Activated CD4-positive, CD25-positive, alpha-beta regulatory T cell (primary cell): ENCODE data around the gene HS6ST3.
"Not testable (repeated sequence)": the region's sequence is repeated elsewhere in the genome, so short reads cannot be mapped to it uniquely, and the experiment has no call there.

Experiments used
- DNase-seq, 4 experiments: peaks; one replicate each; lab custom pipeline; 2025; lab: John Stamatoyannopoulos, UW

Gene HS6ST3

DNA sequence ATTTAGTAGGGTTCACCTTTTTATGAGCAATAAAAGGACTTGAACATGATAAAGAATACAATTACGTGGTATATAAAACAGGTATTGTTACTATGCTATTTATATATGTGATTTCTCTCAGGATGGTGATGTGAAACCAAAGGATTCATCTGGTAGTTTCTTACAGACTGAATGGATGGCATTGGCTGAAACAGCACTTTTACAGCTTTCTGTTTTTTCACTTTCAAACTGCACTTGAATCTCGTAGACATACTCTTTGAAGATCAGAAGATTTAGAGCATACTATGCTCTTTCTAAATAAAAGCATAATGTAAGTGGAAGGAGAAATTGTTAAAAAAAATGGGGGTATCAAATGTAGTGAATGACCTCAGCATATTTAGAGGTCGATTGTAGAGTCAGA, 354.8 kb downstream of the HS6ST3 start:
- no peak for DNase-seq

DNA sequence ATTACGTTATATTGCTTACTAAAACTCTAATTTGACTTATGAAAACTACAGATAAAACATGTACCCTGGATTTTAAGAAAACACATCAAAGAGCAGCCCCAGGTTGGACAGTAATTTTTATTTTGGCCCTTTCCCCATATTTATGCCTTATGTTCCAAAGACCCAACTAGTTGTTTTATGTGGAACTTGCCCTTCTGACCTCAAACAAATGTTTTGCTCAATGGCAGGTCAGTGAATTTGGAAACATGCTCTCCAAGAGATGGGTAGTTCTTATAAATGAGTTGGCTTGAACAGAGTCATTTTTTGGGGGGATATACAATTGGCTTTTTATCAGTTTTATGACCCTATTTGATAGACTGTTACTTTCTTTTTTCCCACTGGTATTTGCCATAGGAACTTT, 360.0 kb downstream of the HS6ST3 start:
- no peak for DNase-seq

DNA sequence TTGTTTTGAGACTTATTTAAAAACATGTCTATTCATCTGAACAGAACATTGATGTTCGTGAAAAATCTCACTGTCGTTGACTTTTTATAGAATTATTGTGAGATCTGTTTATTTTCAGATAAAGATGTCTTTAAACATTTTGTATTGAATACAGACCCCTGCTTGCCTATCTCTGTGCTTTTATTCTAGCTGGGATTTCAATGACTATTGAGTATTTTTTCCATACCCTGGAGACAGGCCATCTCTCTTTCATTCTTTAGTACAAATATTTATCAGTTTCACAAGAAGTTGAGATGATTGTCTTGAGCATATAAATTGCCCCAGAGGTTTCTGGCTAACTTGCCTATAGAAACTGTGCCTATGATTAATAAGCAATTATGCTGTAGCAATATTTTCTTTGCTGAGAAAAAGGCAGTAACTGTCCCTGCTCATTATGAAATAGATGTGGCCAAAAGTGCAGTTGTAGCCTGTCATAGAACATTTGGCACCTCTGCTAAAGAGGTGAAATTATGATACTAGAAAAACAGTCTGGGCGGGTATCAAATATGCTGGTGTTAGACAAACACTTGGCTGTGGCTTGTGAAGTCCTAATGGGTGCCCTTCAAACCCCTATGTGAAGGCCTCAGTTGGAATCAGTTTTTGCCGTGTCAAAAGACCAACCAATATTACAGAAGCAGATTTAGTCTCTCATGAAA, 360.6 kb downstream of the HS6ST3 start:
- DNase-seq = no peak

DNA sequence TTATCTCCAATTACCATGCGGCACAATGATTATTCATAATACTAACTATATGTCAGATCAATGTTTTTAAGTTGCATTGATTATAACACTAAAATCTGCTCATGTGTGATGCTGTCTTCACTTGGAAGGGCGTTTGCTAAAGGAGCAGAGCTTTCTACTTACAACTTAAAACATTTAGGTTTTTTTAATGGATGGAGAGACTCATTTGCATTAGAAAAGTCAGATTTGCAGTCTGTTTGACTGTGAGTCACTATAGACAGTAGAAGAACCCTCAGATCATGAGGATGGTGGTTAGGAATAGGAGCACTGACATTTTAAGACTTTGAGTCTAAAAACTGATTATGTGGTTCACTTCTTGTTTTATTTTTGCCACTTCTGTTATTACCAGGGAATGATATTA, 364.6 kb downstream of the HS6ST3 start:
- no peak for DNase-seq

DNA sequence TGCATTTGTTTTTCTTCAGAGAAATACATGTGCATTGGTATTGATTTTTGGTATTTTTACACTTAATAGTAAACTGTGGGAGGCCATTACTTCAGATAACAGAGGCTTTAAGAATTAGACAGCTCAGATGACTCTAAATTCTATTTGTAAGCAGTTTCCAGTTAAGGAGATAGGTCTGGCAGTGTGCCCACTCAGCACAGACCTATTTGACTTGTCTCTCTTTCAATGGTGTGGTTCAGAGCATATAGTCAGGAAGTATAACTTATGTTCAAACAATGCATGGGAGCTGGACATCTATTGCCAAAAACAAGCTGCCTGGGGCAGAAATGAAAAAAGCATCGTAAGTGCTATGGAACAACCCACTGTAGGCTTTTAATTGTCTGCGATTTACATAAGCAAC, 370.7 kb downstream of the HS6ST3 start:
- DNase-seq = no peak

DNA sequence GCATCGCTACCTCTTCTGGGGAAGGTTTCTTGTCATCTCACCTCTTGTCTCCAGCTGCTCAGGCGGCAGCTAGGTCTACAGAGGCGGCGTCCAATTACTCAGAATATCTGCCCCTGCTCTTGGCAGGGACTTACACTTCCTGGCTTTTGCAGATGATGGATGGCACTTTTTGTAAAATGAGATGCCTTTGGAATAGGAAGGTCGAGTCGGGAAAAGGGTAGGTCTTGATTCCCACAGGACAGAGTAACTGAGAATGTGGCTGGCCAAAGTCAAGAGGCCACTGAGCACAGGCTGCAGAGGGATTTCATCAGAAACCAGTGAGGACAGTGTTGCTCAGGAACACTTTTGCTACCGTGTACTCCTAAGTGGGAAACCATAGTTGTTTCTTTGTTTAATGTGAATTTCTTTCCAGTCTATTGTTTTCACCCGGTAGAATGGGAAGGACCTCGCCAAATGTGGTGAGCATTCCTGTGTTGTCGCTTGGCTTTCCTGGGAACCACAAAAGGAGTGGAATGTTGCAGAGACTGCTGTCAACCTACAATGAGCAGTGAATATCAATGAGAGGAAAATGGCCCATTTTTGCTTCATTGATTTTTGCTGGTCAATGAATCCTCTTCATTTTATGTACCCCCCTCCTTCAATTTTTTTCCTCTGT, 383.7 kb downstream of the HS6ST3 start:
- DNase-seq = no peak

DNA sequence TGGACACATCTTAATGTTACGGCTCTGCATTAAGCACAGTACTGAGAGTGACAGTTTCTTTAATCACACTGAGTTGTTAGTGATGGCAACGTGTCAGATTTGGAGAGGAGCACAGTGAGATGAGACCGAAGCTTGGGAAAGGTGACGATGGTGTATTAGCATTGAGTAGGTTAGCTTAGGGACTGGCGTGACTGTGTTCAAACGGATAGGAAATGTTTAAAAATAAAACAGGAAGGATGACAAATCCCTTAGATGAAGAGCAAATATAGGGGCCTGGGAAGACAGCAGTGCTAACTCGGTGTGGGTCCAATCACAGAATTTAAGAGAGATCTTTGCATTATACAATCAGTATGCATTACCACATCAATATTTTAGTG, 384.3 kb downstream of the HS6ST3 start:
- no peak for DNase-seq

DNA sequence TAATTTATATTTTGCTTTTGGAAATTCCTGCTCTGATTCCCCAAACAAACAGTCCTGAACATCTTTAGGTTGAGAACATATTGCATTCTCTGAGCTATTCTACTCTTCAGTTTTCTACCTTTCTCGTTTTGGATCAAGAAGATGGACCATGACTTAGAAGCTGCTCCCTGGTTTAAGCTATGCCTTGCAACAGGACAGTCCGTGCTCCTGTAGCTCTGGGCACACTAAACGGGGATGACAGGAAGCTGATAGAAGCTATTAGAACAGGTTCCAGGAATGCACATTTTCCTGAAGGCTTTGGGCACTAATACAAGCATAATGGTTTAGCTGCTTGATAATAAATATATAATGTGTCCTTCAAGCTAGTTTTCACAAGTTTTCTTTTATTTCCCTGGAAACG, 385.2 kb downstream of the HS6ST3 start:
- DNase-seq = no peak

DNA sequence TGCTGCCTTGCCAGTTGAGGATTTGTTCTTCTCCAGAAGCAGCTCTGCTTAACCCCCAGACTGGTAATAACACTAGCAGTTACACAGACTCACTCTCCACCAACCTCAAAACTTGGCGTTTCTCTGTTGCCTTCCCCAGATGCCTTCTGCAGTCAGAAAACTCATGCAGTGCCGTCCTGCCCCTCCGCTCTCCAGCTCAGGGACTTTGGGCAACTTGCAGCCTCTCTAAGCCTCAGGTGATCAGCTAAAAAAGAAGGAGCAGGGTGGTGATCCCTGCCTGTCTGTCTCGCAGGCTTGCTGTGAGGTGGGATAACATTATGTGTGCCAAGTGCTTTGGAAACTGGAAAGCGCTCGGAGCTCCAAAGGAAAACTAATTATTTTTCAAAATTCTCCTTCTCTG, 391.6 kb downstream of the HS6ST3 start:
- DNase-seq = no peak

DNA sequence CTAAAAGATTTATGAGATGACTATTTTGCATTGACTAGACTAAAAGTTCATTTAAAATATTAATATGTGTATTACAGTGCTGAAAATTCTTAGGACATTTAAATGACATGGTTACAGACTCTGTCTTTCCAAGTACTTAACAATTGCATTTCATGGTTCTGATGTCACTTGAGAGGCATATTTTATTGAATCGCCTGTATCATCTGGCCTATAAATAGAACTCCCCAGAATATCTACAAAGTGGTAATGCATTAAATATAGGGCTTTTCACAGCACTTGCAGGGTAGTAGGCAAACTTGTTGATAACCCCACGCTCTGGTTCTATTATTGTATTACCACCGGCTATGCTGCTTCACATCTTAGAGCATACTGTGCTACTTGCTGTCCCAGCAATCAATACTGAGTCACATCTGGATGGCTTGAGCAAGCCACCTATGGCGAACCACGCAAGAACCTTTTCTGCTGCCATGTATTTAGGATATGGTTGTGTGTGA, 400.6 kb downstream of the HS6ST3 start:
- DNase-seq = no peak

DNA sequence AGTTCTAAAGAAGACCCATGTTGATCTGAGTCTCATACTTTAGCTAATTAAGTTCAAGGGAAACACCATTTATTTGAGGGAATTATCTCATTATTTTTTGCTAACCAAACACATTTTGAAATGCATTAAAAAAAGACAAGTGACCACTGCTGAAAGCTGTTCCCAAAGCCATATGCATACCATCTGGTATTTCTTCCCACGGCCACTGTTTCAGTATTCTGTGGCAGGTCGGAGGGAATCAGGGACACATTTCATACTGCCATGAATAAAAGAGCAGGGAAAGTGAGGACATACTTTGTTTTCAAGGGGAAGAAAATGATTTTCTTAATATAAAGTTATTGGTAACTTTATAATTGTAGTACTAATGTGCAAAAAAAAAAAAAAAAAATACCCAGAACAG, 401.2 kb downstream of the HS6ST3 start:
- no peak for DNase-seq

DNA sequence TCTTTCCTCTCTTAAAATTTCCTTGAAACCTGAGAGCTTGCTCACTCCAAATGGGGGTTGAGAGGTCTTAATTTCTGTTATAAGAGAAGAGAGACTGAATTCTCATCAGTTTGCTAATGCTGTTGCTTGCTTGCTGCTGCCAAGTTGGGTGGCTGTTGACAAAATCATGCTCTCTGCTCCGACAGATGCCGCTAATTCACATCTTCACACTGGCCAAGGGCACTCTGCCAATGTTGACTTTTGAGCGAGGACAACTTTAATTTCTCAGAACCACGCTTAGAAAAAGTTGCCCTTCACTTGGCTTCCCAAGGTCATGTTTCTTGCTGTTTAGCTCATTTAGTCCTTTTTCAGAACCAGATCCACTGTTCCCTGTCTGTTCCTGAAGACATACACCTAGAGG, 402.9 kb downstream of the HS6ST3 start:
- no peak for DNase-seq

DNA sequence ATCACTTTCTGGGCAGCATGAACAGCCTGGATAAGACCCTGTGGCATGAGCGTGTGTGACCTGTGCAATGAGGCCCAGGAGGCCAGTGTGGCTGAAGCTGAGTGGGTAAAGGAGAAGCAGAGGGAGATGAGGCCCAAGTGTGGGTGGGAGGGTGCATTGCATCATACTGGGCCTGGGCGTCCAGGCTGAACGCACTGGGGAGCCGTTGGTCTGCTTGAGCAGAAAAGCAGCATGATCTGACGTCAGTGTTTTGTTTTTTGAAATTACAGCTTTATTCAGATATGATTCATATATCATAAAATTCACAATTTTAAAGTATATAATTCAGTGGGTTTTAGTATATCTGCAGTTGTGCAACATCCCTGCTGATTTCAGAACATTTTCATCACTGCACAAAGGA, 409.7 kb downstream of the HS6ST3 start:
- DNase-seq = no peak

DNA sequence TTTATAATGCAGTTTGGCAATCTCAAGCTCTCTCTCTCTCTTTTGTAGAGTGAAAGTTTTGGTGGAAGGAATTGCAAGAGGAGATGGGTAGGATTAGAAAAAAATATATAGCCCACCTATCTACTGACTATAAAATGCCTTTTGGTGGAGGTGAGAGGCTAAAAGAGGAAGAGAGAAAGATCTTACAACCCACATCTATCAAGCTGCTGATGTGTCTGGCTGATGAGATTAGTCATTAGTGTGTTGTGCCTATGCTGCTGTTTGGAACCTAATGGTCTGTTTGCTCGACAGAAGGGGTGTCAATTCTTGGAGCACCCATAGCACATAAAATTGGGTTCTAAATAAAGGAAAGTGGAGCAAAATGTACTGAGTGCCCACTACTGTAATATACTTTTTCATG, 411.0 kb downstream of the HS6ST3 start:
- no peak for DNase-seq

DNA sequence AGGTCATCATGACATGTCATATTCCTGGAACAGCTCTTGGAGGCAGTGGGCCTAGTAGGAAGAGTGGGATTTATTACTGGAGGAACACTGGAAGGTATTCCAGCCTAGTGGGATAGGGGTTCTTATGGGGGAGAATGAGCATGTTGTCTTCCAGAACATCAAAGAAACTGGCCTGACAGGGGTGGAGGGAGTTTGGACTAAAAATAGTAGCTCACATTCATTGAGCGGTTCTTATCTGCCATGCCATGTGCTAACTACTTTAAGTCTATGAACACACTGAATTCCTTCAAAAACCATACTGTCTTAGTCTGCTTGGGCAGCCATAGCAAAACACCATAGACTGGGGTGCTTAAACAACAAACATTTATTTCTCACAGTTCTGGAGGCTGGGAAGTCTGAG, 413.6 kb downstream of the HS6ST3 start:
- no peak for DNase-seq

DNA sequence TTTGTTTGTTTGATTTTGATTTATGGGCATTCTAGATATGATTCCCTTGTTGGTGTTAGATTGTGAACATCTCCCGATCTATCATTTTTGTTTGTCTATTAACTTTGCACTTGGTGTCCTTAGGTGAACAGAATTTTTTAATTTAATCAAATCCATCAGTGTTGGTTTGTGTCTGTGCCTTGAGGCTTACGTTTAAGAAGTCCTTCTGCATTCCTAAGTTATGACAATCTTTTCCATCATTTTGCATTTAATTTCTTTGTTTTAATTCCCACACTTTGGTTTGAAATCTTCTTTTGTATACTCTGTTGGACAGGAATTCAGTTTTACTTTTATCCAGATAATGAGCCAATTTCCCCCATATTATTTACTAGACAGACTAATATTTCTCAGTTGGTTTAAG, 421.7 kb downstream of the HS6ST3 start:
- no peak for DNase-seq

DNA sequence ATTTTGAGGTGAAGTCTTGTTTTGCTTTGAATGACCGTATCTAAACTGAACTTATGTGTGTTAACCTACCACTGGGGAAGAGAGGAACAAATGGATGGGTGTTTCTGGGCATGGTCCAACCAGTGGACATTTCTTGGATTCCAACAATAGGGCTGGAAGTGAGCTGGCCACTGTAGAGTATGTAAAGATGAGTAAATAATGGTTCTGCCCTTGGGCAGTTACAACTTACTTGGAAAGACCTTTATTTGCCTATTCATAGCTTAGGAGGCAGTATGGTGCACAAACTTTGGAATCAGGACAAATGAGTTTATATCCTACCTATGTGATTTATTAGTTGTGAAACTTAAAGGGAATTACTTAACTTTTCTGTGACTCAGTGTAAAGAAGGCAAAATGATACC, 429.5 kb downstream of the HS6ST3 start:
- DNase-seq = no peak

DNA sequence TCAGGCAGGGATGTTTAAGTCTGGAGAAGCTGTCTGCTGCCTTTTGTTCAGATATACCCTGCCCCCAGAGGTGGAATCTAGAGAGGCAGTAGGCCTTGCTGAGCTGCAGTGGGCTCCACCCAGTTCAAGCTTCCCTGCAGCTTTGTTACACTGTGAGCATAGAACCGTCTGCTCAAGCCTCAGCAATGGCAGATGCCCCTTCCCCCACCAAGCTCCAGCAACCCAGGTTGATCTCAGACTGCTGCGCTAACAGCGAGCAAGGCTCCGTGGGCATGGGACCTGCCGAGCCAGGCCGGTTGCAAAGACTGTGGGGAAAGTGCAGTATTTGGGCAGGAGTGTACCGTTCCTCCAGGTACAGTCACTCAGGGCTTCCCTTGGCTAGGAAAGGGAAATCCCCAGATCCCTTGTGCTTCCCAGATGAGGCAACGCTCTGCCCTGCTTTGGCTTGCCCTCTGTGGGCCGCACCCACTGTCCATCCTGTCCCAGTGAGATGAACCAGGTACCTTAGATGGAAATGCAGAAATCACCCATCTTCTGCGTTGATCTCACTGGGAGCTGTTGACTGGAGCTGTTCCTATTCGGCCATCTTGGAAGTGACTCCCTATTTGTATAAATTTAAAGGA, 434.6 kb downstream of the HS6ST3 start:
- DNase-seq = not testable (repeated sequence)

DNA sequence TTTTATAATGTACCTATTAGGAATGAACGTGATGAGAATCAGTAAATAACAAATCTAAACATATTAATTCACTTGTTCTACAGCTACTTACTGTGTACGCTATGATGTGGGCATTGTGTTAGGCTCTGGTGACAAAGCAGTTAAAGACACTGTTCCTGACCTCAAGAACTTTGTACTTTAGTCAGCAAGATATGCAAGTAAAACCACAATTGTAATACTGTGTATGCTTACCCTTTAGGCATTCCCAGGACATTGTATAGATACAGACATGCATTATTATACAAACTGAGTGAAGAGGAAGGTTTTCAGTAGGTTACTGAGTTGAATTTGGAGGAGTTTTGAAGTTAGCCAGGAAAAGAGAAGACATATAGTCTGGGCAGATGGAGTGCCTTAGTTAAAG, 435.8 kb downstream of the HS6ST3 start:
- DNase-seq = no peak

DNA sequence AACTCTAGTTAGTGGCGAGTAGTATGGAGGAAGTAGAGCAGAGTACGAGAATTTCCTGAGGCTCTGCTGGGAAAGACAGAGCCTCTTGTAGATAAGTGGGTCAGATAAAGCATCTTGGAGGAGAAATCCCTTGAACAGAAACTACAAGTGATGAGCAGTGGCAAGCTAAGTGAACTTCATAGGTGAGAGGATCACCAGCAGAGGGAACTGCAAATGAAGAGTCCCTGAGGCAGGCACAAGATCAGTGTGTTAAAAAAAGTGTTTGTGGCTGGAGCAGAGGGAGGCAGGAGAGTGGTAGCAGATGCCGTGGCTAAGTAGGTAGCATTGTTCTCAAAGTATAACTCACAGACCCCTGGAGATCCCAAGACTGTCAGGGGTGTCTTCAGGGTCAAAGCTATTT, 437.6 kb downstream of the HS6ST3 start:
- DNase-seq = no peak

DNA sequence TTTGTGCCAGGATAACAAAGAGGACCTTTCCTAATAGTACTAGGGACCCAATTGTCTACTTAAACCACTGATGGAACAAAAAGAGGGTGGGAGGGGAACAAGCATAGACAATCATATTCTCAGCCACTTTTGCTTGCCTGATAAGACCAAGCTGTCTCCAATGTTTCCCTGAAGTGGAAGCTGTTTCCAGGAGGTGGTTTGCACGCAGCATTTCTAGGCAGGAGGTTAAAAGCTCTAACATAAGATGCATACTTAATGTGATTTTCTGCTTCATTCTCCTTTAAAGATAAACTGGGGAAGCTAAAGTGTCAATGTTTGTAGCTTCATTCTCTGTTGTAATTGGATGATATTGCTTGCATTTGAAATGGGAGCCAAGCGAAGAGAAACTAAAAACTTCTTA, 442.9 kb downstream of the HS6ST3 start:
- DNase-seq = no peak

DNA sequence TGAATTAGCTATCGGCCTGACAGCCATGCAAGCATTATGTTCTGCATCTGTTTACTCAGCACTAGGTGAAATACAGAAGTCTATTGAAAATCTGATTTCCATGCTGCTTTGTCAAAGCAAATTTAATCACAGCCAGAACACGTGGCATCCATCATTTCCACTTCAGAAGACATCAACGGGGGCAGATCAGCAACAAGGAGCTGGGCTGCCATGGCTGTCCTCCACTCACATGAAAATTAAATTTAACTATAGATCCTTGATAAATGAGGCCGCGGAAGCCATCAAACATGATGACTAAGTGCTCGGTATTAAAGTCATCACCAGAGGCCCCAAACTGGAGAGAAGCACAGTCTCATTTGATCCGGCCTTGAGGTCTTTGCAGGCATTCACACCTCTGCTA, 443.5 kb downstream of the HS6ST3 start:
- DNase-seq = no peak

DNA sequence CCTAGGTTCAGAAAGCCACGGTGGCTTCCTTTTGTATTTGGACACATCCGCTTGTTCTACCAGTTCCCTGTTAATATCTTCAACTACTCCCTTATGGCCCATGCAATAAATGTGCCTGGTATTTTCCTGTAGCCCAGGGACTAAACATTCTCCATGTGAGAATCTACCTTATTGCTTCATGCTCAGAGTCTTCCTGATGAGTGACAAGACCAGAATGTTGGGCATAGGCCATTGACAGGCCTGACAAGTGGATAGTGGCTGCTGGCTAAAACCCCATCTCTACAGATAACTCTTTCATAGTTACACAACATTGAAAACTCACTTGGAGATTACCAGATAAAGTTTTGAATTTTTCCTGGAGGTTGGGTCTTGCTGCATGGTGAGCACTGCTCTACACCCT, 449.9 kb downstream of the HS6ST3 start:
- no peak for DNase-seq

DNA sequence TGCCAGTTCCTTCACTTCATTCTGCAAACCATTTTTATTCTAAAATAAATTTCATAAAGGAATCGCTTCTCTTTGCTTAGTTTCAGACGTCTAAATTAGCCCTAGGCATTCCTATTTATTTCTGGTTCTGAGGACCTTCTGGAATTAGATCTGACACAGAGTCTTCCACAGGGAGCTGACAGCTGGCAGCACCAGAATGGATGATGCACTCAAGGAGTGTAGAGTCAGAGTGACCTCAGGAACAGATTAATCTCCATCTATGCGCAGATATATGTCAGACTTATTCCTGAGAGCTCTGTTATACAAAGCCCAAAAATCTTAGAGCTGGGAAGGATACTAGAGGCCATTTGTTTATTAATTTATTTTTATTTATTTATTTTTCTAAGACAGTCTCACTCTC, 450.8 kb downstream of the HS6ST3 start:
- DNase-seq = no peak
